Measurements from ENCODE around the gene SIK2.

GRCh38 chr11:111569476-111569875 lies 32.8 kb upstream of the SIK2 start:
- TF ChIP-seq CTCF (IDR thresholded peaks at IDR 0.05; ENCODE audit: borderline replicate concordance, extremely low read depth, low read length, poor library complexity, severe bottlenecking) (no peak), EZH2 (IDR thresholded peaks at IDR 0.05; ENCODE audit: borderline replicate concordance, low read depth, low read length, severe bottlenecking) (no peak)

Measured in DND-41 (cell line).